ENCODE measurements around the gene OR6K3.

DNA sequence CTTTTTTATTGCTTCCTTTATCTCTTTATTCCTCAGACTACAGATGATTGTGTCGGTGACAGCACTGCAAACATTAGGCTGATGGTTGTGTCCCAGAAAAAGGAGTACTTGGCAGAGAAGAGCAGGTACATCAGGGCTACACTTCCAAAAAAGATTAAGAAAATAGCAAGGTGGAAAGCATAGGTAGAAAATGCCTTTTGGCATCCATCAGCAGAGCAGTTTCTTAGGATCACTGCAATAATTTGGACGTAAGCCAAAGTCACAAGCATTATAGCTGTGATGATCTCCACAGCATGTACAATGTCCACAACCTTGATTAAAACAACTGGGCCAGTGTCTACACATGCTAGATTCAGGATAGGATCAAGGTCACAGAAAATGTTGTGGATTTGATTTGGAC, 25.9 kb downstream of the OR6K3 start:
- TF ChIP-seq, protein P1, sequence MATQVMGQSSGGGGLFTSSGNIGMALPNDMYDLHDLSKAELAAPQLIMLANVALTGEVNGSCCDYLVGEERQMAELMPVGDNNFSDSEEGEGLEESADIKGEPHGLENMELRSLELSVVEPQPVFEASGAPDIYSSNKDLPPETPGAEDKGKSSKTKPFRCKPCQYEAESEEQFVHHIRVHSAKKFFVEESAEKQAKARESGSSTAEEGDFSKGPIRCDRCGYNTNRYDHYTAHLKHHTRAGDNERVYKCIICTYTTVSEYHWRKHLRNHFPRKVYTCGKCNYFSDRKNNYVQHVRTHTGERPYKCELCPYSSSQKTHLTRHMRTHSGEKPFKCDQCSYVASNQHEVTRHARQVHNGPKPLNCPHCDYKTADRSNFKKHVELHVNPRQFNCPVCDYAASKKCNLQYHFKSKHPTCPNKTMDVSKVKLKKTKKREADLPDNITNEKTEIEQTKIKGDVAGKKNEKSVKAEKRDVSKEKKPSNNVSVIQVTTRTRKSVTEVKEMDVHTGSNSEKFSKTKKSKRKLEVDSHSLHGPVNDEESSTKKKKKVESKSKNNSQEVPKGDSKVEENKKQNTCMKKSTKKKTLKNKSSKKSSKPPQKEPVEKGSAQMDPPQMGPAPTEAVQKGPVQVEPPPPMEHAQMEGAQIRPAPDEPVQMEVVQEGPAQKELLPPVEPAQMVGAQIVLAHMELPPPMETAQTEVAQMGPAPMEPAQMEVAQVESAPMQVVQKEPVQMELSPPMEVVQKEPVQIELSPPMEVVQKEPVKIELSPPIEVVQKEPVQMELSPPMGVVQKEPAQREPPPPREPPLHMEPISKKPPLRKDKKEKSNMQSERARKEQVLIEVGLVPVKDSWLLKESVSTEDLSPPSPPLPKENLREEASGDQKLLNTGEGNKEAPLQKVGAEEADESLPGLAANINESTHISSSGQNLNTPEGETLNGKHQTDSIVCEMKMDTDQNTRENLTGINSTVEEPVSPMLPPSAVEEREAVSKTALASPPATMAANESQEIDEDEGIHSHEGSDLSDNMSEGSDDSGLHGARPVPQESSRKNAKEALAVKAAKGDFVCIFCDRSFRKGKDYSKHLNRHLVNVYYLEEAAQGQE (IDR thresholded peaks at IDR 0.05; ENCODE audit: insufficient read depth in 1 of 2, low read depth in 2 of 2, low read length in 2 of 2), result no peak
- TF ChIP-seq POLR2AphosphoS5 (IDR thresholded peaks at IDR 0.05; ENCODE audit: low read depth, low read length), result no peak
- TF ChIP-seq TAF1 (IDR thresholded peaks at IDR 0.05; ENCODE audit: borderline replicate concordance, insufficient read depth, low read length), result no peak
